PC-3 (cell line): ENCODE data around the gene MYOZ2. TPM values are rescaled to one million over a fixed set of nuclear protein-coding genes. Genes with fewer than 3 reads are reported as not detected.

Source experiments
- ATAC-seq: fragments of 200-7000 bp; cut with Tn5 transposase; 2 replicates; pipeline ENCODE4 v1.9.1; 2020; ENCODE audit warnings: mild to moderate bottlenecking, moderate library complexity
- BruUV-seq: library from RNA; stranded (reverse); fragments of 400-500 nt; replicated peaks from 2 replicates; lab custom pipeline; 2021; lab: Mats Ljungman, UMichigan
- CTCF ChIA-PET: fragments of 300-600 bp; sonication (Branson Sonifier 250); formaldehyde crosslinking; loops from one replicate; lab custom pipeline; 2022; ENCODE audit warnings: antibody characterized with exemption; lab: Charles Lee
- POLR2A ChIA-PET: fragments of 300-600 bp; sonication (Branson Sonifier 250); formaldehyde crosslinking; loops from one replicate; lab custom pipeline; 2022; ENCODE audit warnings: antibody characterized with exemption; ENCODE audit not compliant: unreplicated experiment; lab: Charles Lee
- DNase-seq: peaks from one replicate; pipeline ENCODE4 v3.0.0-alpha.2; 2015
- H2AFZ ChIP-seq: fragments of 300-600 bp; sonication (generic); 2 replicates; pipeline ENCODE4 v1.6.0; 2016; ENCODE audit warnings: antibody characterized with exemption, low read length
- H3F3A ChIP-seq: fragments of 300-600 bp; sonication (generic); one replicate; pipeline ENCODE4 v1.6.0; 2017; ENCODE audit warnings: antibody characterized with exemption, low read length, control low read depth, mild to moderate bottlenecking; ENCODE audit not compliant: unreplicated experiment
- H3K27ac ChIP-seq: fragments of 300-600 bp; sonication (generic); 2 replicates; pipeline ENCODE4 v1.5.1; 2016; ENCODE audit warnings: mild to moderate bottlenecking, low read length
- H3K27me3 ChIP-seq: fragments of 300-600 bp; sonication (generic); 2 replicates; pipeline ENCODE4 v1.6.1; 2016; ENCODE audit warnings: low read length, mixed read lengths
- H3K36me3 ChIP-seq: fragments of 300-600 bp; sonication (generic); 2 replicates; pipeline ENCODE4 v1.6.1; 2016; ENCODE audit warnings: low read depth, mixed run types, low read length, mixed read lengths
- H3K4me1 ChIP-seq: fragments of 300-600 bp; sonication (generic); 2 replicates; pipeline ENCODE4 v1.5.1; 2016; ENCODE audit warnings: low read length; ENCODE audit not compliant: insufficient read depth
- H3K4me2 ChIP-seq: fragments of 300-600 bp; sonication (generic); 2 replicates; pipeline ENCODE4 v1.6.0; 2016; ENCODE audit warnings: low read length
- H3K4me3 ChIP-seq: fragments of 300-600 bp; sonication (generic); 2 replicates; pipeline ENCODE4 v1.5.1; 2016; ENCODE audit warnings: mild to moderate bottlenecking, low read length, mixed read lengths
- H3K79me2 ChIP-seq: fragments of 300-600 bp; sonication (generic); 2 replicates; pipeline ENCODE4 v1.6.1; 2017; ENCODE audit warnings: low read length, mixed read lengths
- H3K9ac ChIP-seq: fragments of 300-600 bp; sonication (generic); 2 replicates; pipeline ENCODE4 v1.6.0; 2016; ENCODE audit warnings: mild to moderate bottlenecking, low read length
- H3K9me2 ChIP-seq: fragments of 300-600 bp; sonication (generic); replicated peaks from 2 replicates; pipeline ENCODE4 v1.6.1; 2016; ENCODE audit warnings: mixed run types, low read length, mixed read lengths
- H3K9me3 ChIP-seq: fragments of 300-600 bp; sonication (generic); 2 replicates; pipeline ENCODE4 v1.6.1; 2016; ENCODE audit warnings: low read length, mixed read lengths
- H4K20me1 ChIP-seq: fragments of 300-600 bp; sonication (generic); 2 replicates; pipeline ENCODE4 v1.6.1; 2016; ENCODE audit warnings: low read length, mixed read lengths
- EZH2 ChIP-seq: fragments of 300-600 bp; sonication (generic); IDR thresholded peaks from one replicate; pipeline ENCODE4 v1.6.1; 2017; ENCODE audit warnings: antibody characterized with exemption, mild to moderate bottlenecking, low read length; ENCODE audit not compliant: unreplicated experiment
- EZH2phosphoT487 ChIP-seq: fragments of 300-600 bp; sonication (generic); IDR thresholded peaks from 2 replicates; pipeline ENCODE4 v1.6.1; 2018; ENCODE audit warnings: mild to moderate bottlenecking, antibody characterized with exemption, low read length, borderline replicate concordance
- intact Hi-C: fragments of 100-400 bp; cut with micrococcal nuclease; formaldehyde crosslinking; loops from 2 replicates; pipeline ENCODE4 v1.9.0; 2023
- total RNA-seq: library from RNA; depleted of rRNA; stranded (reverse); fragments of >200 nt; gene quantifications from 2 replicates; pipeline ENCODE4 v1.2.3, GENCODE V29; 2014
- TF ChIP-seq, protein P1 (sequence below): fragments of 300-600 bp; sonication (generic); conservative IDR thresholded peaks from 2 replicates; pipeline ENCODE4 v1.5.1; 2017; ENCODE audit warnings: antibody characterized with exemption, low read depth, mild to moderate bottlenecking, low read length

The MYOZ2 gene
- total RNA-seq, 1 experiment from 2014 or later, result not detected

- no peaks in the 10 kb centered on the region for H3K27me3 ChIP-seq
- no peak overlapping the region for H3K27ac ChIP-seq
- DNase-seq, result no peak
- no peak overlapping the region for H3K4me3 ChIP-seq
- intact Hi-C loops, result no loop called here
- no peaks in the 10 kb centered on the region for H3K36me3 ChIP-seq
- H3K9me2 ChIP-seq, result no peaks in the 10 kb centered on the region
- H3F3A ChIP-seq, result no peaks in the 10 kb centered on the region
- no peaks in the 10 kb centered on the region for H3K9me3 ChIP-seq
- peaks cover 12% of the 10 kb centered on the region for H3K4me1 ChIP-seq
- CTCF ChIA-PET, result no interaction called here
- no peak overlapping the region for H3K4me2 ChIP-seq
- no peak for TF ChIP-seq EZH2
- TF ChIP-seq, protein P1, sequence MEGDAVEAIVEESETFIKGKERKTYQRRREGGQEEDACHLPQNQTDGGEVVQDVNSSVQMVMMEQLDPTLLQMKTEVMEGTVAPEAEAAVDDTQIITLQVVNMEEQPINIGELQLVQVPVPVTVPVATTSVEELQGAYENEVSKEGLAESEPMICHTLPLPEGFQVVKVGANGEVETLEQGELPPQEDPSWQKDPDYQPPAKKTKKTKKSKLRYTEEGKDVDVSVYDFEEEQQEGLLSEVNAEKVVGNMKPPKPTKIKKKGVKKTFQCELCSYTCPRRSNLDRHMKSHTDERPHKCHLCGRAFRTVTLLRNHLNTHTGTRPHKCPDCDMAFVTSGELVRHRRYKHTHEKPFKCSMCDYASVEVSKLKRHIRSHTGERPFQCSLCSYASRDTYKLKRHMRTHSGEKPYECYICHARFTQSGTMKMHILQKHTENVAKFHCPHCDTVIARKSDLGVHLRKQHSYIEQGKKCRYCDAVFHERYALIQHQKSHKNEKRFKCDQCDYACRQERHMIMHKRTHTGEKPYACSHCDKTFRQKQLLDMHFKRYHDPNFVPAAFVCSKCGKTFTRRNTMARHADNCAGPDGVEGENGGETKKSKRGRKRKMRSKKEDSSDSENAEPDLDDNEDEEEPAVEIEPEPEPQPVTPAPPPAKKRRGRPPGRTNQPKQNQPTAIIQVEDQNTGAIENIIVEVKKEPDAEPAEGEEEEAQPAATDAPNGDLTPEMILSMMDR, result no peak
- TF ChIP-seq EZH2phosphoT487, result no peak
- POLR2A ChIA-PET, result no interaction called here
- H3K9ac ChIP-seq, result no peak overlapping the region
- no peak for ATAC-seq
- H2AFZ ChIP-seq, result no peak overlapping the region
- H4K20me1 ChIP-seq, result no peaks in the 10 kb centered on the region
- no peaks in the 10 kb centered on the region for H3K79me2 ChIP-seq
- BruUV-seq, result no TSS peak
These were observed 4.5 kb upstream of the MYOZ2 start for GRCh38 chr4:119131164-119131563.

- no peaks in the 10 kb centered on the region for H3K27me3 ChIP-seq
- H3K36me3 ChIP-seq, result no peaks in the 10 kb centered on the region
- peaks cover 12% of the 10 kb centered on the region for H3K4me1 ChIP-seq
- H3K9me3 ChIP-seq, result no peaks in the 10 kb centered on the region
- H3K4me3 ChIP-seq, result no peak overlapping the region
- intact Hi-C loops, result no loop called here
- ATAC-seq (peak; percentile 51), DNase-seq (peak; percentile 23)
- no peak overlapping the region for H3K9ac ChIP-seq
- H2AFZ ChIP-seq, result no peak overlapping the region
- no TSS peak for BruUV-seq
- H3K79me2 ChIP-seq, result no peaks in the 10 kb centered on the region
- no peaks in the 10 kb centered on the region for H3F3A ChIP-seq
- H3K4me2 ChIP-seq, result peak overlapping the region; percentile 4; the same call in 1 of the 2 replicates
- H3K27ac ChIP-seq, result no peak overlapping the region
- no peaks in the 10 kb centered on the region for H4K20me1 ChIP-seq
- TF ChIP-seq, protein P1, result no peak
- TF ChIP-seq EZH2phosphoT487 (no peak), EZH2 (no peak)
- ChIA-PET CTCF (no interaction called here), POLR2A (no interaction called here)
- no peaks in the 10 kb centered on the region for H3K9me2 ChIP-seq
These were observed 3.3 kb upstream of the MYOZ2 start for GRCh38 chr4:119132306-119132705.

DNA sequence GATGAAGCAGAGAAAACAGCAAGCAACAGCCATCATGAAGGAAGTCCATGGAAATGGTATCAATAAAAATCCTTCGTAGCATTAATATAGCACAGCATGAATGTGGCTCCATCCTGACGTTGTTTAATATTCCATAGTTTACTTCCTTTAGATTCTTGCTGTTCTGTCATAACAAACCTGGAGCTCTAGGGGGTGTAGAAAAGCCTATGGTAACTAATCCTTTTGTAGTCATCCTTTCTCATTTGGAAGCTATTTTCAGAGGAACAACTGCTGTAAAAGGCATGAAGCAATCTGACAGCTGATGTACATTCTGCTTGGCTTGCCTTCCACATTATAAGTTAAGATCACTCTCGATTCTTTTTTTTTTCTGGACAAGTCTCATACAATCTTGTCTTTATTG lies 914 bp downstream of the MYOZ2 start:
- H3K27ac ChIP-seq, result no peak overlapping the region
- H3K4me1 ChIP-seq, result peaks cover 12% of the 10 kb centered on the region
- ATAC-seq (no peak), DNase-seq (no peak)
- H3K9me3 ChIP-seq, result no peaks in the 10 kb centered on the region
- TF ChIP-seq, protein P1, result no peak
- TF ChIP-seq EZH2phosphoT487, result no peak
- no peak for TF ChIP-seq EZH2
- H3F3A ChIP-seq, result no peaks in the 10 kb centered on the region
- BruUV-seq, result no TSS peak
- H3K4me3 ChIP-seq, result no peak overlapping the region
- CTCF ChIA-PET, result no interaction called here
- H3K79me2 ChIP-seq, result no peaks in the 10 kb centered on the region
- H4K20me1 ChIP-seq, result no peaks in the 10 kb centered on the region
- no peak overlapping the region for H3K9ac ChIP-seq
- no peaks in the 10 kb centered on the region for H3K27me3 ChIP-seq
- POLR2A ChIA-PET, result no interaction called here
- H3K4me2 ChIP-seq, result no peak overlapping the region
- H3K36me3 ChIP-seq, result no peaks in the 10 kb centered on the region
- no peak overlapping the region for H2AFZ ChIP-seq
- intact Hi-C loops, result no loop called here
- H3K9me2 ChIP-seq, result no peaks in the 10 kb centered on the region
